Muscle layer of colon (tissue), 2 donors: ENCODE measurements around the gene OR10H4.
"Not testable (repeated sequence)": the region's sequence is repeated elsewhere in the genome, so short reads cannot be mapped to it uniquely, and the experiment has no call there.

Source experiments
- H3K27ac ChIP-seq: one replicate; pipeline ENCODE4 v1.7.0; 2013; ENCODE audit warnings: low read depth, mild to moderate bottlenecking, low read length, moderate library complexity
- H3K27me3 ChIP-seq, 2 donors: one replicate each; pipeline ENCODE4 v1.7.0; 2013; ENCODE audit warnings: low read length in 2 of 2, mild to moderate bottlenecking in 2 of 2; ENCODE audit not compliant: insufficient read depth in 2 of 2, control insufficient read depth in 1 of 2
- H3K36me3 ChIP-seq: one replicate; pipeline ENCODE4 v1.7.0; 2013; ENCODE audit warnings: mild to moderate bottlenecking, low read length; ENCODE audit not compliant: insufficient read depth
- H3K4me1 ChIP-seq: one replicate; pipeline ENCODE4 v1.7.0; 2013; ENCODE audit warnings: mild to moderate bottlenecking, low read length; ENCODE audit not compliant: insufficient read depth
- H3K4me3 ChIP-seq, 2 donors: one replicate each; pipeline ENCODE4 v1.7.0; 2013; ENCODE audit warnings: low read length in 2 of 2, low read depth in 1 of 2, mild to moderate bottlenecking in 1 of 2, moderate library complexity in 1 of 2
- H3K9ac ChIP-seq: one replicate; pipeline ENCODE4 v1.7.0; 2013; ENCODE audit warnings: low read length
- H3K9me3 ChIP-seq: one replicate; pipeline ENCODE4 v1.7.0; 2013; ENCODE audit warnings: mild to moderate bottlenecking, low read length
- donor health status: abdominal sarcoma.
- donor health status: Adenocarcinoma of cecum.

Gene OR10H4

GRCh38 chr19:15948223-15949058, at the start of gene OR10H4:
OR10H4 (plus strand) TSS chr19:15949008; CDS start chr19:15949008, 0 bp downstream.
- H3K36me3 ChIP-seq, result no peaks in the 10 kb centered on the region
- H3K9ac ChIP-seq, result no peak within 1 kb of the TSS
- H3K27ac ChIP-seq, result no peak within 1 kb of the TSS
- H3K4me1 ChIP-seq, result no peaks in the 10 kb centered on the region
- H3K27me3 ChIP-seq, result no peaks in the 10 kb centered on the region
- no peak within 1 kb of the TSS for H3K4me3 ChIP-seq
- H3K9me3 ChIP-seq, result peaks cover 6% of the 10 kb centered on the region

GRCh38 chr19:15899561-15899960, 49.2 kb upstream of the OR10H4 start:
- H3K4me3 ChIP-seq, H3K9me3 ChIP-seq, H3K9ac ChIP-seq, H3K4me1 ChIP-seq, H3K27ac ChIP-seq, H3K36me3 ChIP-seq: not testable (repeated sequence)
- peaks cover 0 to 18% of the 10 kb centered on the region in 2 donors for H3K27me3 ChIP-seq

GRCh38 chr19:15900032-15900431, 48.8 kb upstream of the OR10H4 start:
- H3K27ac ChIP-seq, H3K9ac ChIP-seq, H3K36me3 ChIP-seq, H3K4me3 ChIP-seq, H3K4me1 ChIP-seq, H3K9me3 ChIP-seq: not testable (repeated sequence)
- peaks cover 0 to 18% of the 10 kb centered on the region in 2 donors for H3K27me3 ChIP-seq

GRCh38 chr19:15900504-15900903, 48.3 kb upstream of the OR10H4 start:
- H3K27ac ChIP-seq, result no peak overlapping the region
- no peaks in the 10 kb centered on the region for H3K36me3 ChIP-seq
- H3K9ac ChIP-seq, result no peak overlapping the region
- H3K27me3 ChIP-seq, result peaks cover 0 to 18% of the 10 kb centered on the region in 2 donors
- H3K9me3 ChIP-seq, result no peaks in the 10 kb centered on the region
- H3K4me3 ChIP-seq, result no peak overlapping the region
- H3K4me1 ChIP-seq, result no peaks in the 10 kb centered on the region

GRCh38 chr19:15902254-15902653, 46.6 kb upstream of the OR10H4 start:
- H3K27me3 ChIP-seq, result peaks cover 0 to 12% of the 10 kb centered on the region in 2 donors

GRCh38 chr19:15902898-15903297, 45.9 kb upstream of the OR10H4 start:
- not testable (repeated sequence) for H3K27ac ChIP-seq, H3K4me1 ChIP-seq, H3K4me3 ChIP-seq, H3K9me3 ChIP-seq, H3K27me3 ChIP-seq, H3K36me3 ChIP-seq, H3K9ac ChIP-seq

More at GRCh38 chr19:15902254-15902653, 46.6 kb upstream of the OR10H4 start:
- Histone ChIP-seq H3K36me3 (no peaks in the 10 kb centered on the region), H3K27ac (no peak overlapping the region), H3K4me3 (no peak overlapping the region), H3K9ac (no peak overlapping the region), H3K9me3 (no peaks in the 10 kb centered on the region), H3K4me1 (no peaks in the 10 kb centered on the region)

- Histone ChIP-seq H3K4me3 (no peak overlapping the region), H3K36me3 (no peaks in the 10 kb centered on the region), H3K27ac (no peak overlapping the region), H3K9ac (no peak overlapping the region), H3K27me3 (peaks cover 0 to 4% of the 10 kb centered on the region in 2 donors), H3K4me1 (no peaks in the 10 kb centered on the region), H3K9me3 (no peaks in the 10 kb centered on the region)
Measured at GRCh38 chr19:15905026-15905425, 43.8 kb upstream of the OR10H4 start.

GRCh38 chr19:15911599-15912235, 37.1 kb upstream of the OR10H4 start:
- no peak overlapping the region for H3K27ac ChIP-seq
- peaks cover 8% of the 10 kb centered on the region for H3K9me3 ChIP-seq
- H3K9ac ChIP-seq, result no peak overlapping the region
- no peaks in the 10 kb centered on the region for H3K36me3 ChIP-seq
- H3K27me3 ChIP-seq, result peaks cover 10 to 28% of the 10 kb centered on the region in 2 donors
- H3K4me3 ChIP-seq, result no peak overlapping the region
- no peaks in the 10 kb centered on the region for H3K4me1 ChIP-seq

- no peak overlapping the region for H3K27ac ChIP-seq
- peaks cover 8% of the 10 kb centered on the region for H3K9me3 ChIP-seq
- no peak overlapping the region for H3K4me3 ChIP-seq
- no peak overlapping the region for H3K9ac ChIP-seq
- H3K36me3 ChIP-seq, result no peaks in the 10 kb centered on the region
- H3K27me3 ChIP-seq, result peaks cover 10 to 28% of the 10 kb centered on the region in 2 donors
- no peaks in the 10 kb centered on the region for H3K4me1 ChIP-seq
Measured at GRCh38 chr19:15913384-15913783, 35.4 kb upstream of the OR10H4 start.

- Histone ChIP-seq H3K27ac (no peak overlapping the region), H3K27me3 (peaks cover 10 to 28% of the 10 kb centered on the region in 2 donors), H3K4me1 (no peaks in the 10 kb centered on the region), H3K9me3 (peaks cover 8% of the 10 kb centered on the region), H3K36me3 (no peaks in the 10 kb centered on the region), H3K9ac (no peak overlapping the region), H3K4me3 (no peak overlapping the region)
Measured at GRCh38 chr19:15913830-15914229, 35.0 kb upstream of the OR10H4 start.

- Histone ChIP-seq H3K9ac (no peak overlapping the region), H3K4me3 (no peak overlapping the region), H3K27ac (no peak overlapping the region), H3K4me1 (no peaks in the 10 kb centered on the region), H3K9me3 (peaks cover 8% of the 10 kb centered on the region), H3K27me3 (peaks cover 10 to 28% of the 10 kb centered on the region in 2 donors), H3K36me3 (no peaks in the 10 kb centered on the region)
Measured at GRCh38 chr19:15915109-15915508, 33.7 kb upstream of the OR10H4 start.
